HG03457 (cell line): ENCODE measurements around the gene INPP5K.
A peak's percentile ranks its signal among the peaks of the same experiment; 100 is the strongest.
"Not testable (repeated sequence)": the region's sequence is repeated elsewhere in the genome, so short reads cannot be mapped to it uniquely, and the experiment has no call there.

ENCODE experiments used
- ATAC-seq: cut with Tn5 transposase; IDR thresholded peaks from one replicate; pipeline ENCODE4 v1.9.1; 2021; ENCODE audit warnings: moderate number of reproducible peaks; ENCODE audit not compliant: unreplicated experiment

Gene INPP5K

GRCh38 chr17:1469231-1469852 is 47.1 kb downstream of the INPP5K start:
- ATAC-seq, result no peak

- no peak for ATAC-seq
These were observed 48.4 kb downstream of the INPP5K start for GRCh38 chr17:1467898-1468492.

GRCh38 chr17:1467258-1467657 is 49.2 kb downstream of the INPP5K start:
- ATAC-seq, result no peak

- ATAC-seq, result no peak
These were observed 52.2 kb downstream of the INPP5K start for GRCh38 chr17:1464186-1464585.

- ATAC-seq, result no peak
These were observed 54.0 kb downstream of the INPP5K start for GRCh38 chr17:1462164-1463112.

DNA sequence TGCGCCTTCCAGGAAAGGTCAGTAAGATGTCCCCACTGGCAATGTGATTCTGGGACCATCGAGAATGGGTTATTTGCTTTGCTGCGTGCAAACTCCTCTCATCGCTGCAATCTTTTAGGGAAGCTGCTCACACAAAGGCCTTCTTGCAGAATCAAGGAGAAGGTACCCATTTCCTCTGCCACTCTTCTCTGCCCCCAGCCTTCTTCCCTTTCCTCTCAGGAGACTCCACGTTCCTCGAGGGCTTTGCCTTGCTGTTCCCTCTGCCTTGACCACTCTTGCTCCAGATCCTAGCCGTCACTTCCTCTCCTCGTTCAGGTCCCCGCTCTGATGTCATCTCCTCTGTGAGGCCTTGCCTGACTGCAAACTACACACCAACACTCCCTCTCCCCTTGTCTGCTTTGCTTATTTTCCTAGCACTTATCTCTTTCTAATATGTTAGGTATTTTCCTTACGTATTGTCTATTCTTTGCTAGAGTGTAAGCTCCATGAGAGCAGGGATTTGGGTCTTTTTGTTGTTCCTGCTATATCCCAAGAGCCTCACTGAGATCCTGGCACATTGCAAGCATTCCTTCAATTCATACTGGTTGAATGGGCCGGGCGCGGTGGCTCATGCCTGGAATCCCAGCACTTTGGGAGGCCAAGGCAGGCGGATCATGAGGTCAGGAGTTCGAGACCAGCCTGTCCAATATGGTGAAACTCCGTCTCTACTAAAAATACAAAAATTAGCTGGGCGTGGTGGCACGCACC is 55.0 kb downstream of the INPP5K start:
- no peak for ATAC-seq

DNA sequence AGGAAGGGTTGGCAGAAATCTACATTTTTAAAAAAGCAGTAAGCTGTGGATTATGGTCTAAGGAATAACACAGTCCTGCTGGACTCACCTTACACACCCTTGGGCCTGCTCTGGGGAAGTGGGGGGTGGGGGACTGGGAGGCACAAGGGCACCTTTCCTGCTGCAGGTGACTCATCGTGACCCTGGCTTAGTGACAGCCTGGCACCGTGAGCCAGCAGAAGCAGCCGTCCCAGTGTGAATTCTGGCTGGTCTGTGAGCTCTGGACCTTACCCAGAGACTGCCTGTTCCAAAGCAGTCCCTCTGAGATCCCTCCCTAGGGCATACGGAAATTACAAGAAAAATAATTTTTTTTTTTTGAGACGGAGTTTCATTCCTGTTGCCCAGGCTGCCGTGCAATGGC is 56.2 kb downstream of the INPP5K start:
- ATAC-seq, result no peak

DNA sequence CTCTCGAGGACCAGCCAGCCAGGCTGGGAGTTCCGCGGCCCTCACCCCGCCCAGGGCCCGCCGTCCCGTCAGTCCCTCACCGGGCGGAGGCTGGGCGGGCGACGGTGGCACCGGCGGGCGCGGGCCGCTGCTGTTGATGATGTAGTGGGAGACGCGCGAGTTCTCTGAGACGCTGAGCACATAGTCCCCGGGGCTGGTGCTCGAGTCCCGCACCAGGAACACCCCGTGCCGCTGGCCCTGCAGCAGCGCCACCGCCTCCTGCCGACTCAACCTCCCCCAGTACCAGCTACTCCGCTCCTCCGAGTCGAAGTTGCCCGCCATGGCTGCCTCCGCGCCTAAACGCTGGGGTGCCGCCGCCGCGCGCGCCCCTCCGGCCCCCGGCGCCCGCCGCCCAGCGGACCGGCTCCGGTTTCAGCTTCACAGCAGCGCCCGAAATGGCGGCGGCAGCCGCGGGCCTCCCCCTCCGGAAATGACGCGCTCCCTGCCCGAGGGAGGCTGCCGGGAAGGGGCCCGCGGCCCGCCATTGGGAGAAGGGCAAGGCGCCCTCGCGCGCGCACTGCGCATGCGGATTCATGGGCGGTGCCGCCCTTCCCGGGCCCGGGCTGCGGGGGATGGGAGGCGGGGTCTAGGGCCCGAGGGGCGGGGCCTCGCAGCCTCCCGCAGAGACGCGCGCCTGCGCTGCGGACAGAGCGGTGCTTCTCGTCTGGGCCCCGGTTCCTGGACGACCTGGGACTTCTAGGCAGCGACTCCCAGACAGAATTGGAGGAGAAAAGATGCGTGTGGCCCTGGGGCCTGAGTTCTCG is 60.4 kb downstream of the INPP5K start, which contains the start of gene CRK:
CRK (minus strand) TSS at position 436 of the 803 bp plus-strand sequence; CDS start at position 321, 115 bp downstream.
- peak; percentile 69 for ATAC-seq

- peak; percentile 21 for ATAC-seq
These were observed 61.1 kb downstream of the INPP5K start for GRCh38 chr17:1455291-1455796.

DNA sequence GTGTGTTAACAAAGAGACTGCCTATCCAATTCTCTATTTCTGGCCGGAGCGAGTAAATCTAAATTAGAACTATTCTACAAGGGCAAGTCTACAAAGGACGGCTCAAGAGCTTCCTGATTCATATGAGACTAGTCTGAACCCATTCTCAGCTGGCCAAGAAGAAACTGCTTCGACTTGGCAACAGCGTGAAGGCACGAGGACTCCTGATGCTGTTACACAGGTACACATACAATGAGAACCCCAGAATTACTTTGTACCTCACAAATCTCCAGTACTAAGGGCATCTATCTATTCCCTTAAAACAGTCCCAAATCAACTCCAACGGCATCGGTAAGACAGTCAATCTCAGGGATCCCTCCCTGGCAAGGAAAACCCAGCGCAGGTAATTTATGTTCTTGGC is 61.9 kb downstream of the INPP5K start:
- no peak for ATAC-seq

DNA sequence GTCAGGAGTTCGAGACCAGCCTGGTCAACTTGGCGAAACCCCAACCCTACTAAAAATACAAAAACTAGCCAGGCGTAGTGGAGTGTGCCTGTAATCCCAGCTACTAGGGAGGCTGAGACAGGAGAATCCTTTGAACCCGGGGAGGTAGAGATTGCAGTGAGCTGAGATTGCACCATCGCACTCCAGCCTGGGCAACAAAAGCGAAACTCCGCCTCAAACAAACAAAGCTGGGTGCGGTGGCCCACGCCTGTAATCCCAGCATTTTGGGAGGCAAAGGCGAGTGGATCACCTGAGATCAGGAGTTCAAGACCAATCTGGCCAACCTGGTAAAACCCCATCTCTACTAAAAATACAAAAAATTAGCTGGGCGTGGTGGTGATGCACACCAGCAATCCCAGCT is 62.7 kb downstream of the INPP5K start:
- ATAC-seq, result not testable (repeated sequence)

DNA sequence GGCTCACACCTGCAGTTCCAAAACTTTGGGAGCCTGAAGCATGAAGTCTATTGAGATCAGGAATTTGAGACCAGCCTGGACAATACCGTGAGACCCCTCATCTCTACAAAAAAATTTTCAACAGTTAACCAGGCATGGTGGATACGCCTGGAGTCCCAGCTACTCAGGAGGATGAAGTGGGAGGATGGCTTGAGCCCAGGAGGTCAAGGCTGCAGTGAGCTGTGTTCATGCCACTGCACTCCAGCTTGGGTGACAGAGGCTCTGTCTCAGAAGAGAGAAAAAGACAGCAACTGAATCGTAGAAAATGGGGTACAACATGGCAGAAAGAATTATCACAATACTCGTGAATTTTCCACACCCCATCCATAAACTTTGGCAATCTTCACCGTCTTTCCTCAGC is 63.6 kb downstream of the INPP5K start:
- no peak for ATAC-seq

GRCh38 chr17:1450261-1450660 is 66.2 kb downstream of the INPP5K start:
- not testable (repeated sequence) for ATAC-seq

DNA sequence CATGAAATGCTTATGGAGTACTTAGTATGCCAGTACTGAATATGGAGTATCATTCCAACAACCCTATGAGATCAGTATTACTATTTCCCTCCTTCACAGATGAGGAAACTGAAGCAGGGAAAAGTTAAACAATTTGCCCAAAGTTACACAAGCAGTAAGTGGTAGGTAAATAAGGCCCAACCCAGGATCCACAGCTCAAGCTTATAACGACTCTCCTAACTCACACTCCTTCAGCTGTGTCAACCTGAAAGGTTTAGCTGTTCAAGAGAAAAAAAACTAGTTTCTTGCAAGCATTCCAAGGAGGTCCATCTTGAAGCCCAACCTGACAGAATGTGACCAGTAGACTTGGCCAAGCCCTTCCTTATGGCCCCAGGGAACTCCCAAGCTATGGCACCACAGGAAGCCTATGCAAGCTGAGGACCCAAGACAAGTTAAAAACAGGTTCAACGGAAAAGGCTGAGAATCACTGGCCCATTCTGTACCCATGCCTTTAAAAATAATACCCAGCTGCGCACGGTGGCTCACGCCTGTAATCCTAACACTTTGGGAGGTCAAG is 66.9 kb downstream of the INPP5K start:
- ATAC-seq, result no peak

DNA sequence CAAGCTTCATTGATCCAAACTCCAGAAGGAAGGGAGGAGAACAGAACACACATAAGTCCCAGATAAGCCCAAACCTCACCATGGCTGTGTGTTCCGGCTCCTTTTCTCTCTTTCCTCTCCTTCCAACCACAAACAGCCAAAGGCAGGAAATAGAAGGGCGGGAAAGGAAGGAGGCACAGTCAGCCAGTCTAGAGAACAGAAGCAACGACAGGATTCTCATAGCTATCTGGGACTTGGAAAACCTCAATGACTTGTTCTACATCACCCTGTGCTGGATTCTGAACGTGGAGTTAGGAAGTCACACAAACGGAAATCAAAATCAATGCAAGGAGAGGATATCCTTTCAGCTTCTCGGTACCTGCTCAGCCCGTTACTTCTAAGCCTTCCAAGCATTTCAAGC is 69.4 kb downstream of the INPP5K start:
- no peak for ATAC-seq

DNA sequence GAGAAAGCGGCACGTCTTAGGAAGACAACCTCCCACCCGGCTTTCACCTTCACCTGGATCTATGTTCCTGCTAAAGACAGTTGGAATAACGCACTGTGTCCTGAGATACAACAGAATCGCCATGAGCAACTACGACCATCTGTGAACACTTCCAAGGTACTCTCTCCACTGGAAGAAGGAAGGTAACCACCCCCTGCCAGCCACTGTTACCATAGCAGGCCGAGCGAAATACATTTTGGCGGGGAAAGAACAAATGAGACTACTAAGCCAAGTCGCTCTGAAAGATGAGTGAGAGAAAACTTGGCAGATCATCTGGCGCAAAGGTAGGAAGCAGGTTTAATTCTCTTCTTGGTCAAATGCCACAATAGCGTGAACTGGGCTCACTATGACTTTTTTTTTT is 70.2 kb downstream of the INPP5K start:
- ATAC-seq, result no peak

DNA sequence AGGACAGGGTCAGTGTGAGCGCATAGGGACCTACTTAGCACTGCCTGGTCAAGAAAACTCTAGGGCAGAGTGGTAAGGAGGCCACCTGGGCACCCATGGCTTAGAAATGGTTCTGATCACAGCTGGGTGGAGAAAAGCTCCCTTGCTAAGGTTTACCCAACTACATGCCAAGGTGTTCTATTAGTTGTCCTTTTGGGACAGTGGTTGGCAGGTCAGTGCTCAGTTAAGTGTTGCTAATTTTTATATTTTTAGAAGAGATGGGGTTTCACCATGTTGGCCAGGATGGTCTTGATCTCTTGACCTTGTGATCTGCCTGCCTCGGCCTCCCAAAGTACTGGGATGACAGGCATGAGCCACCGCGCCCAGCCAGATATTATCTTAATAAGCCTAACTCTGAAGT is 70.7 kb downstream of the INPP5K start:
- not testable (repeated sequence) for ATAC-seq
